K562 (cell line): ENCODE data around the gene C1orf21. TPM values are rescaled to one million over a fixed set of nuclear protein-coding genes. Genes with fewer than 3 reads are reported as not detected.

Experiments
- ATAC-seq: fragments of 200-7000 bp; cut with Tn5 transposase; 3 replicates; pipeline ENCODE4 v1.9.1; 2020; ENCODE audit warnings: moderate library complexity
- BruUV-seq: library from RNA; stranded (reverse); fragments of 400-500 nt; replicated peaks from 2 replicates; lab custom pipeline; 2021; lab: Mats Ljungman, UMichigan
- CTCF ChIA-PET: fragments of 300-600 bp; formaldehyde crosslinking; extraction: SDS; loops from one replicate; lab custom pipeline; 2021; ENCODE audit warnings: low intra/inter-chr PET ratio; lab: Yijun Ruan, JAX
- POLR2A ChIA-PET: fragments of 300-600, 350-650 bp; sonication (Branson Sonifier 250); formaldehyde crosslinking; extraction: SDS; loops from one replicate; lab custom pipeline; 2021; ENCODE audit warnings: antibody characterized with exemption, inconsistent platforms; lab: Yijun Ruan, JAX
- DNase-seq, 4 experiments: peaks; one replicate each; pipeline versions ENCODE4 v3.0.0 to v3.0.0-alpha.2; 2011 to 2018; ENCODE audit warnings: low spot score in 3 of 4, mixed read lengths in 3 of 4; ENCODE audit errors: extremely low read depth in 1 of 4
- FAIRE-seq: peaks from 2 replicates; lab custom pipeline; 2011; peaks lifted over from hg19 to GRCh38; lab: Jason Lieb, UNC
- H2AFZ ChIP-seq: 2 replicates; pipeline ENCODE4 v1.6.0; 2011; ENCODE audit warnings: low read depth, low read length, control low read depth, inconsistent platforms
- H3K27ac ChIP-seq: fragments of 200-600 bp; 3 replicates; pipeline ENCODE4 v1.8.0; 2011; ENCODE audit warnings: low read depth, mild to moderate bottlenecking, control low read depth, inconsistent platforms, low read length, moderate library complexity, mixed read lengths; ENCODE audit errors: extremely low read depth
- H3K27me3 ChIP-seq, 2 experiments: fragments of 300-600 bp in 1 of 2; 2 replicates in 1 of 2; 3 replicates in 1 of 2; pipeline versions ENCODE4 v1.6.0 to v1.8.0; 2011; ENCODE audit warnings: inconsistent platforms in 2 of 2, low read length in 2 of 2, mild to moderate bottlenecking in 1 of 2, mixed read lengths in 1 of 2, moderate library complexity in 1 of 2; ENCODE audit not compliant: control insufficient read depth in 2 of 2, insufficient read depth in 2 of 2
- H3K36me3 ChIP-seq: fragments of 300-600 bp; 3 replicates; pipeline ENCODE4 v1.8.0; 2011; ENCODE audit warnings: mild to moderate bottlenecking, low read length, inconsistent platforms; ENCODE audit not compliant: control insufficient read depth, insufficient read depth
- H3K4me1 ChIP-seq, 2 experiments: fragments of 200-600 bp in 1 of 2; replicated peaks in 1 of 2; 2 replicates in 1 of 2; 3 replicates in 1 of 2; pipeline versions ENCODE4 v1.5.1 to v1.8.0; 2011; ENCODE audit warnings: inconsistent platforms in 2 of 2, low read length in 2 of 2, mild to moderate bottlenecking in 1 of 2, mixed read lengths in 1 of 2, moderate library complexity in 1 of 2; ENCODE audit not compliant: control insufficient read depth in 2 of 2, insufficient read depth in 2 of 2
- H3K4me2 ChIP-seq: 2 replicates; pipeline ENCODE4 v1.6.1; 2011; ENCODE audit warnings: low read length, control low read depth, inconsistent platforms, mixed read lengths; ENCODE audit not compliant: insufficient read depth
- H3K4me3 ChIP-seq: fragments of 200-600 bp; sonication (generic), shearing (Covaris generic); 2 replicates; pipeline ENCODE4 v1.5.1; 2016; ENCODE audit warnings: control low read depth, inconsistent platforms
- H3K79me2 ChIP-seq: fragments of 200-600 bp; 3 replicates; pipeline ENCODE4 v1.8.0; 2011; ENCODE audit warnings: low read length, inconsistent platforms; ENCODE audit not compliant: control insufficient read depth, insufficient read depth
- H3K9ac ChIP-seq, 2 experiments: 2 replicates each; pipeline versions ENCODE4 v1.6.0 to v1.6.1; 2011; ENCODE audit warnings: low read depth in 2 of 2, low read length in 2 of 2, control low read depth in 1 of 2, inconsistent platforms in 1 of 2, mild to moderate bottlenecking in 1 of 2, mixed read lengths in 1 of 2; ENCODE audit not compliant: insufficient read depth in 1 of 2
- H3K9me1 ChIP-seq: one replicate; pipeline ENCODE4 v1.6.0; 2011; ENCODE audit warnings: inconsistent platforms, mild to moderate bottlenecking, low read length, moderate library complexity; ENCODE audit not compliant: control insufficient read depth, insufficient read depth
- H3K9me3 ChIP-seq: replicated peaks from 2 replicates; pipeline ENCODE4 v1.5.1; 2011; ENCODE audit warnings: low read depth, low read length, inconsistent platforms; ENCODE audit not compliant: control insufficient read depth, insufficient read depth
- H4K20me1 ChIP-seq: replicated peaks from 2 replicates; pipeline ENCODE4 v1.6.1; 2011; ENCODE audit warnings: low read length, inconsistent platforms, mixed read lengths; ENCODE audit not compliant: control insufficient read depth, insufficient read depth
- ARID4B ChIP-seq: sonication (generic); formaldehyde crosslinking; IDR thresholded peaks from 2 replicates; pipeline ENCODE4 v1.8.0; 2022; ENCODE audit warnings: mild to moderate bottlenecking, missing genetic modification reagents
- CC2D1A ChIP-seq: fragments of 450-650 bp; IDR thresholded peaks from 2 replicates; pipeline ENCODE4 v1.6.1; 2017; ENCODE audit warnings: mild to moderate bottlenecking
- CTCFL ChIP-seq: IDR thresholded peaks from 2 replicates; pipeline ENCODE4 v1.6.1; 2011; ENCODE audit warnings: borderline replicate concordance, low read depth, mild to moderate bottlenecking, moderate library complexity, low read length; ENCODE audit not compliant: insufficient read depth, poor library complexity, severe bottlenecking
- FOXO4 ChIP-seq: fragments of 450-650 bp; formaldehyde crosslinking; IDR thresholded peaks from 2 replicates; pipeline ENCODE4 v1.4.0; 2020; ENCODE audit warnings: mild to moderate bottlenecking, moderate library complexity
- MIER1 ChIP-seq: fragments of 450-650 bp; IDR thresholded peaks from 2 replicates; pipeline ENCODE4 v1.6.1; 2016; ENCODE audit warnings: antibody characterized with exemption, mild to moderate bottlenecking, low read depth
- PRMT5 ChIP-seq: sonication (generic); formaldehyde crosslinking; IDR thresholded peaks from 2 replicates; pipeline ENCODE4 v1.5.0; 2020; ENCODE audit warnings: missing genetic modification reagents
- SMARCE1 ChIP-seq: fragments of 450-650 bp; IDR thresholded peaks from 2 replicates; pipeline ENCODE4 v1.7.1; 2016; ENCODE audit warnings: mild to moderate bottlenecking
- SRSF1 ChIP-seq: fragments of 200-400 bp; formaldehyde crosslinking; IDR thresholded peaks from 2 replicates; pipeline ENCODE4 v1.6.1; 2017; ENCODE audit warnings: mild to moderate bottlenecking, low read depth, low read length, moderate library complexity
- TRIM24 ChIP-seq, 2 experiments: fragments of 450-650 bp; IDR thresholded peaks; 2 replicates each; pipeline ENCODE4 v1.6.1; 2016
- ZC3H4 ChIP-seq: sonication (generic); formaldehyde crosslinking; IDR thresholded peaks from 2 replicates; pipeline ENCODE4 v1.9.0; 2021; ENCODE audit warnings: missing genetic modification reagents, borderline replicate concordance
- ZNF24 ChIP-seq: fragments of 450-650 bp; IDR thresholded peaks from 2 replicates; pipeline ENCODE4 v1.6.1; 2016
- ZNF75A ChIP-seq: fragments of 450-650 bp; formaldehyde crosslinking; IDR thresholded peaks from 2 replicates; pipeline ENCODE4 v1.4.0; 2020; ENCODE audit warnings: mild to moderate bottlenecking
- WGBS: fragments of 100-300 bp; shearing (Covaris generic); methylation state at CpG from one replicate; pipeline ENCODE4 v1.1.6; 2016; ENCODE audit warnings: low coverage, mixed read lengths; ENCODE audit not compliant: insufficient coverage; ENCODE audit errors: missing lambda C conversion rate; 5-methylcytosine and 5-hydroxymethylcytosine counted together
- in situ Hi-C: fragments of 300-500 bp; cut with MboI; formaldehyde crosslinking; loops from 4 replicates; pipeline ENCODE4 v1.15.0; 2018; ENCODE audit warnings: inconsistent platforms, mixed read lengths
- intact Hi-C: fragments of 100-400 bp; cut with micrococcal nuclease; formaldehyde crosslinking; loops from 2 replicates; pipeline ENCODE4 v1.14.2; 2022
- polyA plus RNA-seq, 8 experiments: library from polyadenylated mRNA; depleted of rRNA in 4 of 8; stranded (reverse) in 5 of 8; unstranded in 3 of 8; fragments of >200 nt; fragmentation: Nextera tagmentation in 2 of 8; fragmentation: Illumina TruSeq in 1 of 8; extraction: Ambion mirVana in 2 of 8; extraction: Trizol in 1 of 8; gene quantifications; 2 replicates each; pipeline versions ENCODE4 v1.2.1 to v1.2.3, GENCODE V29; 2011 to 2014; ENCODE audit warnings: inconsistent platforms in 1 of 8, missing spikeins in 1 of 8
- total RNA-seq, 7 experiments: library from RNA; depleted of rRNA in 6 of 7; stranded (reverse); fragments of >200 nt in 6 of 7; fragmentation: Illumina TruSeq in 2 of 7; extraction: Trizol in 2 of 7; gene quantifications; 2 replicates each; pipeline versions ENCODE4 v1.2.1 to v1.2.3, GENCODE V29; 2011 to 2021; ENCODE audit warnings: low replicate concordance in 1 of 7

The C1orf21 gene
- total and polyA plus RNA-seq, 9 of the 15 experiments (the other 6 are each of a cell fraction or from before 2014, with no cell fraction given), result under 0.01 to 0.31 (median 0.07) TPM

GRCh38 chr1:184633785-184634184 lies 247.0 kb downstream of the C1orf21 start:
- 0% methylated on average over 4 of the region's 4 CpGs for WGBS
- intact Hi-C loops (no loop called here), in situ Hi-C loops (no loop called here)
- Histone ChIP-seq H3K9ac (no peak overlapping the region), H3K27me3 (peaks cover 9 to 38% of the 10 kb centered on the region in 2 experiments; a peak in 4 of 5 replicates), H3K4me3 (no peak overlapping the region), H3K4me2 (no peak overlapping the region), H4K20me1 (no peaks in the 10 kb centered on the region), H3K36me3 (no peaks in the 10 kb centered on the region), H3K9me3 (no peaks in the 10 kb centered on the region), H3K9me1 (no peaks in the 10 kb centered on the region), H3K4me1 (no peaks in the 10 kb centered on the region), H3K79me2 (no peaks in the 10 kb centered on the region), H2AFZ (no peak overlapping the region), H3K27ac (no peak overlapping the region)
- ATAC-seq (no peak; the same call in 2 of the 3 replicates), FAIRE-seq (no peak), DNase-seq (no peak)
- TF ChIP-seq SRSF1 (no peak), MIER1 (no peak), ZNF24 (no peak), ZNF75A (CRISPR knock-in tag) (no peak), CC2D1A (no peak), ZC3H4 (no peak), TRIM24 (IDR thresholded peaks at IDR 0.05) (no peak), ARID4B (CRISPR knock-in tag) (no peak), FOXO4 (CRISPR knock-in tag) (no peak), PRMT5 (CRISPR knock-in tag) (no peak), CTCFL (no peak), SMARCE1 (no peak)
- ChIA-PET POLR2A (interaction anchor here (0.6 kb wide), 1 partner anchor 46 kb away, joined by 3 read pairs; no protein-coding TSS in a partner anchor), CTCF (no interaction called here)
- BruUV-seq, result no TSS peak
